Spinal cord (tissue), 10 donors: ENCODE results near the gene DOCK7. TPM values are rescaled to one million over a fixed set of nuclear protein-coding genes. Genes with fewer than 3 reads are reported as not detected.

ENCODE experiments used
- DNase-seq, 6 donors: peaks; one replicate each; pipeline versions ENCODE4 v3.0.0 to v3.0.0-alpha.2; 2013 to 2015; ENCODE audit warnings: low spot score in 6 of 6, low read depth in 4 of 6
- H3K27ac ChIP-seq: one replicate; pipeline ENCODE4 v1.5.1; 2013; ENCODE audit warnings: low read depth, low read length, control low read depth
- H3K27me3 ChIP-seq: one replicate; pipeline ENCODE4 v1.6.1; 2013; ENCODE audit warnings: low read length; ENCODE audit not compliant: control insufficient read depth, insufficient read depth
- H3K36me3 ChIP-seq: one replicate; pipeline ENCODE4 v1.6.1; 2013; ENCODE audit warnings: low read length; ENCODE audit not compliant: control insufficient read depth, insufficient read depth
- H3K4me1 ChIP-seq: one replicate; pipeline ENCODE4 v1.6.1; 2013; ENCODE audit warnings: low read length; ENCODE audit not compliant: control insufficient read depth, insufficient read depth
- H3K4me3 ChIP-seq: one replicate; pipeline ENCODE4 v1.5.1; 2013; ENCODE audit warnings: low read depth, low read length, control low read depth
- H3K9me3 ChIP-seq: one replicate; pipeline ENCODE4 v1.6.1; 2013; ENCODE audit warnings: low read length; ENCODE audit not compliant: control insufficient read depth, insufficient read depth
- WGBS: methylation state at CpG from one replicate; pipeline ENCODE4 v1.1.5; 2013; ENCODE audit warnings: missing lambda C conversion rate; ENCODE audit not compliant: insufficient coverage; 5-methylcytosine and 5-hydroxymethylcytosine counted together
- polyA plus RNA-seq, 2 donors: library from polyadenylated mRNA; unstranded; fragments of 120-200 nt; gene quantifications; one replicate each; pipeline ENCODE4 v1.2.1, GENCODE V29; 2013; ENCODE audit not compliant: insufficient read length in 2 of 2
- total RNA-seq, 2 donors: library from RNA; depleted of rRNA in 1 of 2; stranded (reverse); fragments of 120-200 nt in 1 of 2; fragments of >200 nt in 1 of 2; gene quantifications; one replicate each; pipeline versions ENCODE4 v1.2.3 to v1.2.4, GENCODE V29; 2013 to 2014
- donor health status: healthy.

The DOCK7 gene
- total and polyA plus RNA-seq, 4 donors, result 42.3 to 158 (median 67.4) TPM

GRCh38 chr1:62487956-62488355 is 200.2 kb downstream of the DOCK7 start:
- WGBS, result no CpG with 5 or more reads among the region's 2 CpGs
- Histone ChIP-seq H3K4me3 (no peak overlapping the region), H3K4me1 (no peaks in the 10 kb centered on the region), H3K36me3 (peaks cover 10% of the 10 kb centered on the region), H3K27me3 (no peaks in the 10 kb centered on the region), H3K9me3 (no peaks in the 10 kb centered on the region), H3K27ac (no peak overlapping the region)
- no peak for DNase-seq

- no peaks in the 10 kb centered on the region for H3K27me3 ChIP-seq
- no peaks in the 10 kb centered on the region for H3K9me3 ChIP-seq
- H3K27ac ChIP-seq, result no peak overlapping the region
- 100% methylated on average over 2 of the region's 5 CpGs for WGBS
- H3K36me3 ChIP-seq, result peaks cover 7% of the 10 kb centered on the region
- no peak for DNase-seq
- no peaks in the 10 kb centered on the region for H3K4me1 ChIP-seq
- no peak overlapping the region for H3K4me3 ChIP-seq
These were observed 203.2 kb downstream of the DOCK7 start for GRCh38 chr1:62484824-62485468.

- Histone ChIP-seq H3K4me1 (no peaks in the 10 kb centered on the region), H3K9me3 (no peaks in the 10 kb centered on the region), H3K4me3 (no peak overlapping the region), H3K27me3 (no peaks in the 10 kb centered on the region), H3K27ac (no peak overlapping the region), H3K36me3 (peaks cover 3% of the 10 kb centered on the region)
- DNase-seq, result no peak
- WGBS, result no CpG with 5 or more reads among the region's 3 CpGs
These were observed 206.5 kb downstream of the DOCK7 start for GRCh38 chr1:62481681-62482080.

GRCh38 chr1:62476525-62477219 is 211.5 kb downstream of the DOCK7 start:
- Histone ChIP-seq H3K36me3 (peaks cover 10% of the 10 kb centered on the region), H3K27me3 (no peaks in the 10 kb centered on the region), H3K27ac (no peak overlapping the region), H3K9me3 (no peaks in the 10 kb centered on the region), H3K4me1 (no peaks in the 10 kb centered on the region), H3K4me3 (no peak overlapping the region)
- no peak for DNase-seq
- no CpG with 5 or more reads among the region's 3 CpGs for WGBS

GRCh38 chr1:62467092-62467491 is 221.1 kb downstream of the DOCK7 start:
- H3K27me3 ChIP-seq, result no peaks in the 10 kb centered on the region
- no peaks in the 10 kb centered on the region for H3K4me1 ChIP-seq
- no peak overlapping the region for H3K27ac ChIP-seq
- peaks cover 24% of the 10 kb centered on the region for H3K36me3 ChIP-seq
- DNase-seq, result peak in 1 of 6 donors; percentile 12
- no peak overlapping the region for H3K4me3 ChIP-seq
- peaks cover 2% of the 10 kb centered on the region for H3K9me3 ChIP-seq

GRCh38 chr1:62462370-62462769 is 225.8 kb downstream of the DOCK7 start:
- WGBS, result no CpG with 5 or more reads among the region's 3 CpGs
- Histone ChIP-seq H3K9me3 (peaks cover 2% of the 10 kb centered on the region), H3K27me3 (no peaks in the 10 kb centered on the region), H3K4me1 (no peaks in the 10 kb centered on the region), H3K4me3 (no peak overlapping the region), H3K36me3 (peaks cover 16% of the 10 kb centered on the region), H3K27ac (no peak overlapping the region)
- no peak for DNase-seq

GRCh38 chr1:62457955-62458354 is 230.2 kb downstream of the DOCK7 start:
- Histone ChIP-seq H3K4me3 (no peak overlapping the region), H3K27ac (no peak overlapping the region), H3K4me1 (no peaks in the 10 kb centered on the region), H3K9me3 (no peaks in the 10 kb centered on the region), H3K36me3 (peaks cover 18% of the 10 kb centered on the region), H3K27me3 (no peaks in the 10 kb centered on the region)
- WGBS, result 86% methylated on average over 6 of the region's 7 CpGs
- no peak for DNase-seq

- H3K27me3 ChIP-seq, result no peaks in the 10 kb centered on the region
- H3K27ac ChIP-seq, result no peak overlapping the region
- H3K4me3 ChIP-seq, result no peak overlapping the region
- H3K36me3 ChIP-seq, result peaks cover 26% of the 10 kb centered on the region
- no peak for DNase-seq
- no peaks in the 10 kb centered on the region for H3K4me1 ChIP-seq
- WGBS, result no CpG with 5 or more reads among the region's 1 CpG
- no peaks in the 10 kb centered on the region for H3K9me3 ChIP-seq
These were observed 235.2 kb downstream of the DOCK7 start for GRCh38 chr1:62452951-62453350.

GRCh38 chr1:62450301-62450700 is 237.9 kb downstream of the DOCK7 start:
- Histone ChIP-seq H3K9me3 (no peaks in the 10 kb centered on the region), H3K4me3 (no peak overlapping the region), H3K4me1 (no peaks in the 10 kb centered on the region), H3K27me3 (no peaks in the 10 kb centered on the region), H3K27ac (no peak overlapping the region), H3K36me3 (peaks cover 38% of the 10 kb centered on the region)
- WGBS, result no CpG with 5 or more reads among the region's 2 CpGs
- DNase-seq, result no peak
